ENCODE results near the gene FAM171A1.

The FAM171A1 gene

GRCh38 chr10:15324611-15325010 is 46.5 kb downstream of the FAM171A1 start:
- Mint-ChIP-seq H3K27me3 (no peaks in the 10 kb centered on the region), H3K4me1 (no peaks in the 10 kb centered on the region), H3K36me3 (no peaks in the 10 kb centered on the region), H3K4me3 (no peak overlapping the region), H3K9me3 (peaks cover 0 to 2% of the 10 kb centered on the region in 2 donors), H3K27ac (no peak overlapping the region)
- ATAC-seq (replicated peaks) (no peak), DNase-seq (no peak)

- ATAC-seq (replicated peaks) (no peak), DNase-seq (no peak)
- Mint-ChIP-seq H3K36me3 (no peaks in the 10 kb centered on the region), H3K4me1 (no peaks in the 10 kb centered on the region), H3K27me3 (no peaks in the 10 kb centered on the region), H3K9me3 (peaks cover 0 to 2% of the 10 kb centered on the region in 2 donors), H3K27ac (no peak overlapping the region), H3K4me3 (no peak overlapping the region)
These were observed 47.0 kb downstream of the FAM171A1 start for GRCh38 chr10:15324113-15324512.

GRCh38 chr10:15322356-15322755 is 48.7 kb downstream of the FAM171A1 start:
- Mint-ChIP-seq H3K27me3 (no peaks in the 10 kb centered on the region), H3K9me3 (peaks cover 0 to 2% of the 10 kb centered on the region in 2 donors), H3K4me3 (no peak overlapping the region), H3K4me1 (no peaks in the 10 kb centered on the region), H3K36me3 (no peaks in the 10 kb centered on the region), H3K27ac (no peak overlapping the region)
- ATAC-seq (replicated peaks) (no peak), DNase-seq (no peak)

- Mint-ChIP-seq H3K27me3 (no peaks in the 10 kb centered on the region), H3K4me1 (no peaks in the 10 kb centered on the region), H3K9me3 (peaks cover 0 to 2% of the 10 kb centered on the region in 2 donors), H3K4me3 (no peak overlapping the region), H3K27ac (no peak overlapping the region), H3K36me3 (no peaks in the 10 kb centered on the region)
- DNase-seq, result no peak
- no peak for ATAC-seq (replicated peaks)
These were observed 49.4 kb downstream of the FAM171A1 start for GRCh38 chr10:15321431-15322341.

- peaks cover 0 to 2% of the 10 kb centered on the region in 2 donors for H3K9me3 Mint-ChIP-seq
- H3K4me1 Mint-ChIP-seq, result no peaks in the 10 kb centered on the region
- H3K27me3 Mint-ChIP-seq, result no peaks in the 10 kb centered on the region
- no peak overlapping the region for H3K27ac Mint-ChIP-seq
- no peaks in the 10 kb centered on the region for H3K36me3 Mint-ChIP-seq
- H3K4me3 Mint-ChIP-seq, result no peak overlapping the region
- ATAC-seq (replicated peaks) (no peak), DNase-seq (no peak)
These were observed 50.4 kb downstream of the FAM171A1 start for GRCh38 chr10:15320522-15321203.

- no peak for DNase-seq
- Mint-ChIP-seq H3K27me3 (peaks cover 0 to 5% of the 10 kb centered on the region in 2 donors), H3K27ac (no peak overlapping the region), H3K9me3 (peaks cover 0 to 2% of the 10 kb centered on the region in 2 donors), H3K4me3 (no peak overlapping the region), H3K36me3 (no peaks in the 10 kb centered on the region), H3K4me1 (no peaks in the 10 kb centered on the region)
- ATAC-seq (replicated peaks), result no peak
These were observed 51.0 kb downstream of the FAM171A1 start for GRCh38 chr10:15320118-15320517.

GRCh38 chr10:15316871-15317464 is 54.1 kb downstream of the FAM171A1 start:
- no peak for ATAC-seq (replicated peaks)
- H3K27ac Mint-ChIP-seq, result no peak overlapping the region
- no peak overlapping the region for H3K4me3 Mint-ChIP-seq
- no peak for DNase-seq
- H3K9me3 Mint-ChIP-seq, result peaks cover 0 to 2% of the 10 kb centered on the region in 2 donors
- no peaks in the 10 kb centered on the region for H3K36me3 Mint-ChIP-seq
- H3K4me1 Mint-ChIP-seq, result peaks cover 0 to 2% of the 10 kb centered on the region in 2 donors
- peaks cover 4 to 11% of the 10 kb centered on the region in 2 donors for H3K27me3 Mint-ChIP-seq

GRCh38 chr10:15316145-15316544 is 54.9 kb downstream of the FAM171A1 start:
- Mint-ChIP-seq H3K36me3 (no peaks in the 10 kb centered on the region), H3K27ac (no peak overlapping the region), H3K4me3 (no peak overlapping the region), H3K9me3 (peaks cover 0 to 2% of the 10 kb centered on the region in 2 donors), H3K27me3 (peaks cover 4 to 11% of the 10 kb centered on the region in 2 donors), H3K4me1 (peaks cover 0 to 2% of the 10 kb centered on the region in 2 donors)
- no peak for DNase-seq
- no peak for ATAC-seq (replicated peaks)

- H3K9me3 Mint-ChIP-seq, result peaks cover 0 to 2% of the 10 kb centered on the region in 2 donors
These were observed 55.8 kb downstream of the FAM171A1 start for GRCh38 chr10:15315286-15315685.

GRCh38 chr10:15314482-15315045 is 56.5 kb downstream of the FAM171A1 start:
- Mint-ChIP-seq H3K27ac (no peak overlapping the region), H3K9me3 (no peaks in the 10 kb centered on the region), H3K4me1 (peaks cover 0 to 2% of the 10 kb centered on the region in 2 donors), H3K4me3 (no peak overlapping the region), H3K36me3 (no peaks in the 10 kb centered on the region), H3K27me3 (peaks cover 8 to 11% of the 10 kb centered on the region in 2 donors)
- DNase-seq (no peak), ATAC-seq (replicated peaks) (no peak)

More at GRCh38 chr10:15315286-15315685, 55.8 kb downstream of the FAM171A1 start:
- peaks cover 7 to 11% of the 10 kb centered on the region in 2 donors for H3K27me3 Mint-ChIP-seq
- H3K36me3 Mint-ChIP-seq, result no peaks in the 10 kb centered on the region
- no peak for DNase-seq
- no peak for ATAC-seq (replicated peaks)
- H3K27ac Mint-ChIP-seq, result no peak overlapping the region
- no peak overlapping the region for H3K4me3 Mint-ChIP-seq
- H3K4me1 Mint-ChIP-seq, result peaks cover 0 to 2% of the 10 kb centered on the region in 2 donors

- no peak overlapping the region for H3K27ac Mint-ChIP-seq
- no peaks in the 10 kb centered on the region for H3K36me3 Mint-ChIP-seq
- ATAC-seq (replicated peaks) (no peak), DNase-seq (no peak)
- peaks cover 0 to 2% of the 10 kb centered on the region in 2 donors for H3K4me1 Mint-ChIP-seq
- H3K4me3 Mint-ChIP-seq, result no peak overlapping the region
- H3K9me3 Mint-ChIP-seq, result no peaks in the 10 kb centered on the region
- H3K27me3 Mint-ChIP-seq, result peaks cover 8 to 11% of the 10 kb centered on the region in 2 donors
These were observed 57.2 kb downstream of the FAM171A1 start for GRCh38 chr10:15313843-15314242.

- DNase-seq, result no peak
- Mint-ChIP-seq H3K9me3 (no peaks in the 10 kb centered on the region), H3K27ac (no peak overlapping the region), H3K4me1 (peaks cover 0 to 2% of the 10 kb centered on the region in 2 donors), H3K27me3 (peaks cover 8 to 11% of the 10 kb centered on the region in 2 donors), H3K36me3 (no peaks in the 10 kb centered on the region), H3K4me3 (no peak overlapping the region)
- ATAC-seq (replicated peaks), result no peak
These were observed 58.0 kb downstream of the FAM171A1 start for GRCh38 chr10:15313047-15313446.

GRCh38 chr10:15311569-15312280 is 59.4 kb downstream of the FAM171A1 start:
- Mint-ChIP-seq H3K27ac (no peak overlapping the region), H3K4me1 (peaks cover 0 to 2% of the 10 kb centered on the region in 2 donors), H3K9me3 (no peaks in the 10 kb centered on the region), H3K36me3 (no peaks in the 10 kb centered on the region), H3K4me3 (no peak overlapping the region), H3K27me3 (peaks cover 11% of the 10 kb centered on the region in 2 donors)
- no peak for ATAC-seq (replicated peaks)
- no peak for DNase-seq

All from stimulated activated naive B cell treated with anti-CD40 and anti-IgM and Interleukin-4, amounts not matched to agents 10 μg/mL and 1 μg/mL and 100 μg/mL, for 72 hours (primary cell).